Measurements from ENCODE around the gene ABCA2. TPM values are rescaled to one million over a fixed set of nuclear protein-coding genes. Genes with fewer than 3 reads are reported as not detected.

The ABCA2 gene
- total RNA-seq, 1 experiment from 2014 or later, result 114 TPM

- DNase-seq (ENCODE audit: low read depth, low spot score) (no peak), ATAC-seq (peak; percentile 63)
- no peaks in the 10 kb centered on the region for H3K9me3 ChIP-seq (ENCODE audit: control insufficient read depth in 1 of 2, insufficient read depth in 1 of 2, low read depth in 1 of 2, low read length in 2 of 2)
- peak overlapping the region; percentile 24 to 46; a peak in 3 of 4 replicates for H3K4me3 ChIP-seq (replicated peaks in 1 of 2; ENCODE audit: low read depth in 1 of 2, low read length in 2 of 2)
- TF ChIP-seq ZNF274 (IDR thresholded peaks at IDR 0.05; ENCODE audit: low read depth, low read length) (no peak), REST (IDR thresholded peaks at IDR 0.05; ENCODE audit: low read depth) (no peak), SIN3A (IDR thresholded peaks at IDR 0.05; ENCODE audit: low read depth) (no peak), CEBPB (IDR thresholded peaks at IDR 0.05; ENCODE audit: low read depth) (no peak), JUND (IDR thresholded peaks at IDR 0.05) (no peak), RAD21 (IDR thresholded peaks at IDR 0.05; ENCODE audit: low read depth) (no peak), POLR2AphosphoS5 (IDR thresholded peaks at IDR 0.05; ENCODE audit: low read depth, low read length) (no peak)
- RAD21 ChIA-PET (ENCODE audit: low non-redundant PET in 1 of 2, low total read pairs in 2 of 2, uncharacterized antibody in 2 of 2, unreplicated experiment in 2 of 2), result no interaction called here
- H3K79me2 ChIP-seq (ENCODE audit: insufficient read depth, low read length), result no peaks in the 10 kb centered on the region
- intact Hi-C loops (cut with micrococcal nuclease), result no loop called here
- peak overlapping the region; percentile 67 for H3K4me2 ChIP-seq (ENCODE audit: low read length)
- H3K9ac ChIP-seq (ENCODE audit: low read length), result peak overlapping the region; percentile 40; the same call in 1 of the 2 replicates
- no peaks in the 10 kb centered on the region for H3K9me2 ChIP-seq (ENCODE audit: insufficient read depth)
- no peaks in the 10 kb centered on the region for H3K27me3 ChIP-seq (ENCODE audit: insufficient read depth, low read length)
- POLR2A ChIA-PET, result interaction anchor here (0.6 to 1.4 kb wide), 5 partner anchors 9 to 481 kb away, joined by 3 to 6 read pairs (median 5); partner anchors contain the start of genes ENTPD2 and PAXX
- no TSS peak for BruUV-seq (replicated peaks)
- CTCF ChIA-PET, result interaction anchor here (0.6 to 3.0 kb wide), 8 partner anchors 12 to 137 kb away, joined by 3 to 11 read pairs (median 4); no protein-coding TSS in a partner anchor
- H3K36me3 ChIP-seq (ENCODE audit: control insufficient read depth in 1 of 2, insufficient read depth in 2 of 2, low read length in 2 of 2), result no peaks in the 10 kb centered on the region
- H3K4me1 ChIP-seq (ENCODE audit: control insufficient read depth in 1 of 2, insufficient read depth in 2 of 2, low read length in 2 of 2), result peaks cover 2 to 32% of the 10 kb centered on the region in 2 experiments; a peak in 3 of 4 replicates
- peak overlapping the region; percentile 51; the same call in 1 of the 2 replicates for H3K27ac ChIP-seq (ENCODE audit: low read depth, low read length)
- H2AFZ ChIP-seq (ENCODE audit: low read depth, low read length, poor library complexity, severe bottlenecking), result no peak overlapping the region
- H4K20me1 ChIP-seq (ENCODE audit: insufficient read depth), result no peaks in the 10 kb centered on the region
Measured at GRCh38 chr9:136978073-136978864, 49.8 kb downstream of the ABCA2 start.

All from HCT116 (cell line).